ENCODE results near the gene LTBP2. TPM values are rescaled to one million over a fixed set of nuclear protein-coding genes. Genes with fewer than 3 reads are reported as not detected.

Gene LTBP2
- total RNA-seq, 1 donor = 210 TPM

- TF ChIP-seq, protein P1, sequence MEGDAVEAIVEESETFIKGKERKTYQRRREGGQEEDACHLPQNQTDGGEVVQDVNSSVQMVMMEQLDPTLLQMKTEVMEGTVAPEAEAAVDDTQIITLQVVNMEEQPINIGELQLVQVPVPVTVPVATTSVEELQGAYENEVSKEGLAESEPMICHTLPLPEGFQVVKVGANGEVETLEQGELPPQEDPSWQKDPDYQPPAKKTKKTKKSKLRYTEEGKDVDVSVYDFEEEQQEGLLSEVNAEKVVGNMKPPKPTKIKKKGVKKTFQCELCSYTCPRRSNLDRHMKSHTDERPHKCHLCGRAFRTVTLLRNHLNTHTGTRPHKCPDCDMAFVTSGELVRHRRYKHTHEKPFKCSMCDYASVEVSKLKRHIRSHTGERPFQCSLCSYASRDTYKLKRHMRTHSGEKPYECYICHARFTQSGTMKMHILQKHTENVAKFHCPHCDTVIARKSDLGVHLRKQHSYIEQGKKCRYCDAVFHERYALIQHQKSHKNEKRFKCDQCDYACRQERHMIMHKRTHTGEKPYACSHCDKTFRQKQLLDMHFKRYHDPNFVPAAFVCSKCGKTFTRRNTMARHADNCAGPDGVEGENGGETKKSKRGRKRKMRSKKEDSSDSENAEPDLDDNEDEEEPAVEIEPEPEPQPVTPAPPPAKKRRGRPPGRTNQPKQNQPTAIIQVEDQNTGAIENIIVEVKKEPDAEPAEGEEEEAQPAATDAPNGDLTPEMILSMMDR (IDR thresholded peaks at IDR 0.05; ENCODE audit: insufficient read depth, low read depth, low read length) = no peak
- no peak overlapping the region for H3K4me3 ChIP-seq (ENCODE audit: low read depth, low read length)
- DNase-seq (ENCODE audit: low read depth) = no peak
These were observed 90.3 kb downstream of the LTBP2 start for GRCh38 chr14:74521756-74522155.

- DNase-seq (ENCODE audit: low read depth) = no peak
- H3K4me3 ChIP-seq (ENCODE audit: low read depth, low read length) = no peak overlapping the region
- TF ChIP-seq, protein P1 (IDR thresholded peaks at IDR 0.05; ENCODE audit: insufficient read depth, low read depth, low read length) = no peak
These were observed 92.5 kb downstream of the LTBP2 start for GRCh38 chr14:74519316-74520074.

DNA sequence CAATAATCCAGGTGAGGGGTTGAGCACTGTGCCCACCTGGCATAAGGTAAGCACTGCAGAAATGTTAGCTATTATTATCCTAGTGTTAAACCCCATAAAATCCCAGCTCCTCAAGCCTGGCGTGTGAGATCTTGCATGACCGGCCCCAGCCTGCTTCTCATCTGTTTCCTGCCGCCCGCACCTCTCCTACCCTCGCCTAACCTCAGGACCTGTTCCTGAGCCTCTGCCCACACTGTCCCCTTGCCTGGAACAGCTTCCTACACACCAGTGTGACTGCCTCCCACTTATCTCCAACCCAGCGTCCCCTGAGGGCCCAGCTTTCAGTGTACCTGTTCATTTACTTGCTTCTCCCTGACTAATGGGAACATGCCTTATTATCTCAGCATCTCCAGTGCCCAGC, 93.8 kb downstream of the LTBP2 start:
- no peak overlapping the region for H3K4me3 ChIP-seq (ENCODE audit: low read depth, low read length)
- TF ChIP-seq, protein P1 (IDR thresholded peaks at IDR 0.05; ENCODE audit: insufficient read depth, low read depth, low read length) = no peak
- DNase-seq (ENCODE audit: low read depth) = no peak

DNA sequence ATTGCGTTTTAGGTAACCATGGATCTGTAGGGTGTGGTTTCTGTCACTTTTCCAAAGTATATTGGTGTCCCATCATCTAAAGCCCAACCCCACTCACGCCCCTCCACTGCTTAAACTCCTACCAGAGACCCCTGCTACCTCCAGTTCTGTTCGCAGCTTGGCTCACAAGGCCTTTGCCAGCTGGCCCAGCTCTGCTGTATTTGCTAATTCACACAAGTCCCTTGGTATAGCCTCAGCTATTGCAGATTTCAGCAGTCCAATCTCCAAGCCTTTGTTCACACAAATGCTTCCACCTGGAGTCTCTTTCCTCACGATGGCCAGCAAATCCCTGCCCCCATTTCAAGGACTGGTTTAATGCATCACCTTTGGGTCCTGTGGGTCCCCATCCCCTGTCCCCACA, 94.3 kb downstream of the LTBP2 start:
- H3K4me3 ChIP-seq (ENCODE audit: low read depth, low read length) = no peak overlapping the region
- TF ChIP-seq, protein P1 (IDR thresholded peaks at IDR 0.05; ENCODE audit: insufficient read depth, low read depth, low read length) = no peak
- no peak for DNase-seq (ENCODE audit: low read depth)

GRCh38 chr14:74516451-74517160, 95.4 kb downstream of the LTBP2 start:
- TF ChIP-seq, protein P1 (IDR thresholded peaks at IDR 0.05; ENCODE audit: insufficient read depth, low read depth, low read length) = no peak
- no peak for DNase-seq (ENCODE audit: low read depth)

DNA sequence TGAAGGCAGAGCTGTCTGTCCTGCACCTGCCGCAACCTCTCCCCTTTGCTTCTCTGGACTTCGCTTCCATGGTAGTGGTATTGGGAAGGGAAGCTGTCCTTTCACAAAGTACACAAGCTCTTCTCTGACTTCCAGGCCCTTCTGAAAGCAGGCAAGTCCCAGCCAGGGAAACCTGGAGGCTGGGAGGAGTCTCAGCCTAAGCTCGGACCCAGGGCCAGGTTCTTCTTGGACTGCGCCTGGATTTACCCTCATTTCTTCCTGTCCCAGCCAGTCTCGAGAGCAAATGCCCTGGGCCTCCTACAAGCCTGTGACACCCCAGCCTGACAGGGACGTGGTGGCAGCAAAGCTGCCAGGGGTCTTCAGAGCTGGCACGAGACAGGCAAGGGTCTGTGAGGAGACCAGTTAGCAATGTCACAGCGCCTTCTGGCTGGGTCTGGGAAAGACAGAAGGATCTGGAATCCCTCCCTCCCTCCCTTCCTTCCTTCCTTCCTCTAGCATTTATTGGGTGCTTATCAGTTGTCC, 96.1 kb downstream of the LTBP2 start:
- TF ChIP-seq, protein P1 (IDR thresholded peaks at IDR 0.05; ENCODE audit: insufficient read depth, low read depth, low read length) = no peak
- H3K4me3 ChIP-seq (ENCODE audit: low read depth, low read length) = no peak overlapping the region
- no peak for DNase-seq (ENCODE audit: low read depth)

More at GRCh38 chr14:74516451-74517160, 95.4 kb downstream of the LTBP2 start:
- no peak overlapping the region for H3K4me3 ChIP-seq (ENCODE audit: low read depth, low read length)
